GM21576 (cell line): ENCODE measurements around the gene XCR1.
"Not testable (repeated sequence)": the region's sequence is repeated elsewhere in the genome, so short reads cannot be mapped to it uniquely, and the experiment has no call there.

Experiments used
- ATAC-seq: cut with Tn5 transposase; IDR thresholded peaks from one replicate; pipeline ENCODE4 v1.9.1; 2021; ENCODE audit warnings: mild to moderate bottlenecking, moderate library complexity; ENCODE audit not compliant: unreplicated experiment

XCR1 gene

GRCh38 chr3:46046231-46046630 is 18.9 kb upstream of the XCR1 start:
- not testable (repeated sequence) for ATAC-seq

- ATAC-seq, result no peak
These were observed 11.6 kb upstream of the XCR1 start for GRCh38 chr3:46038916-46039315.

GRCh38 chr3:46038071-46038470 is 10.8 kb upstream of the XCR1 start:
- not testable (repeated sequence) for ATAC-seq

GRCh38 chr3:46036191-46036590 is 8.9 kb upstream of the XCR1 start:
- no peak for ATAC-seq

- ATAC-seq, result no peak
These were observed 4.5 kb upstream of the XCR1 start for GRCh38 chr3:46031747-46032146.

- no peak for ATAC-seq
These were observed 4.0 kb upstream of the XCR1 start for GRCh38 chr3:46031269-46031668.

GRCh38 chr3:46030626-46031025 is 3.3 kb upstream of the XCR1 start:
- no peak for ATAC-seq

- ATAC-seq, result no peak
These were observed 2.8 kb upstream of the XCR1 start for GRCh38 chr3:46029953-46030543.

GRCh38 chr3:46027736-46028397 is 584 bp upstream of the XCR1 start:
- no peak for ATAC-seq

- no peak for ATAC-seq
These were observed 2.1 kb downstream of the XCR1 start for GRCh38 chr3:46025139-46025538.

GRCh38 chr3:46024131-46024530 is 3.2 kb downstream of the XCR1 start:
- no peak for ATAC-seq

- no peak for ATAC-seq
These were observed 4.1 kb downstream of the XCR1 start for GRCh38 chr3:46022909-46023785.

- ATAC-seq, result no peak
These were observed 5.8 kb downstream of the XCR1 start for GRCh38 chr3:46021516-46021915.

- ATAC-seq, result no peak
These were observed 6.3 kb downstream of the XCR1 start for GRCh38 chr3:46020766-46021510.

- no peak for ATAC-seq
These were observed 7.6 kb downstream of the XCR1 start for GRCh38 chr3:46019707-46020106.

GRCh38 chr3:46017720-46018119 is 9.6 kb downstream of the XCR1 start:
- ATAC-seq, result no peak

- ATAC-seq, result no peak
These were observed 13.8 kb downstream of the XCR1 start for GRCh38 chr3:46013316-46014094.

- no peak for ATAC-seq
These were observed 15.0 kb downstream of the XCR1 start for GRCh38 chr3:46012246-46012645.

GRCh38 chr3:46010519-46011113 is 16.7 kb downstream of the XCR1 start:
- ATAC-seq, result no peak

GRCh38 chr3:46008058-46008457 is 19.2 kb downstream of the XCR1 start:
- no peak for ATAC-seq
